GM12878 (cell line): Measurements from ENCODE around the gene SLC35D2. TPM values are rescaled to one million over a fixed set of nuclear protein-coding genes. Genes with fewer than 3 reads are reported as not detected.
A peak's percentile ranks its signal among the peaks of the same experiment; 100 is the strongest.

Experiments used
- CBFB ChIP-seq: IDR thresholded peaks from 2 replicates; pipeline ENCODE4 v1.6.1; 2016; ENCODE audit warnings: antibody characterized with exemption, low read depth
- EED ChIP-seq: sonication (generic); IDR thresholded peaks from 2 replicates; pipeline ENCODE4 v1.6.1; 2016; ENCODE audit warnings: antibody characterized with exemption, low read depth
- FOS ChIP-seq: IDR thresholded peaks from 3 replicates; pipeline ENCODE4 v1.6.1; 2011; ENCODE audit warnings: borderline replicate concordance; ENCODE audit not compliant: insufficient read length; ENCODE audit errors: extremely low read depth
- HDGF ChIP-seq: fragments of 450-650 bp; IDR thresholded peaks from 2 replicates; pipeline ENCODE4 v1.6.1; 2016; ENCODE audit warnings: antibody characterized with exemption
- LARP7 ChIP-seq: fragments of 450-650 bp; IDR thresholded peaks from 2 replicates; pipeline ENCODE4 v1.6.1; 2017; ENCODE audit warnings: mild to moderate bottlenecking
- MTA2 ChIP-seq: fragments of 450-650 bp; IDR thresholded peaks from 2 replicates; pipeline ENCODE4 v1.6.1; 2016; ENCODE audit warnings: low read depth, mild to moderate bottlenecking, moderate library complexity
- MYB ChIP-seq: fragments of 150-350 bp; IDR thresholded peaks from 2 replicates; pipeline ENCODE4 v1.6.1; 2014; ENCODE audit warnings: mild to moderate bottlenecking, low read depth, low read length, borderline replicate concordance
- NFYB ChIP-seq: IDR thresholded peaks from 2 replicates; pipeline ENCODE4 v1.6.1; 2011; ENCODE audit warnings: low read depth, mild to moderate bottlenecking, low read length, improper control_type of control experiment, moderate library complexity; ENCODE audit not compliant: insufficient read depth
- NR2C1 ChIP-seq: fragments of 450-650 bp; IDR thresholded peaks from 2 replicates; pipeline ENCODE4 v1.6.1; 2017; ENCODE audit warnings: antibody characterized with exemption, mild to moderate bottlenecking, moderate library complexity
- NRF1 ChIP-seq: conservative IDR thresholded peaks from 2 replicates; pipeline ENCODE4 v1.6.1; 2011; ENCODE audit warnings: mild to moderate bottlenecking, low read depth, low read length, improper control_type of control experiment
- POLR2AphosphoS2 ChIP-seq: IDR thresholded peaks from 2 replicates; pipeline ENCODE4 v1.6.1; 2011; ENCODE audit warnings: low read depth, mild to moderate bottlenecking, low read length, improper control_type of control experiment, moderate library complexity
- POLR2AphosphoS5 ChIP-seq: IDR thresholded peaks from 2 replicates; pipeline ENCODE4 v1.6.1; 2011; ENCODE audit warnings: mild to moderate bottlenecking, low read length, inconsistent platforms
- RAD51 ChIP-seq: fragments of 450-650 bp; IDR thresholded peaks from 2 replicates; pipeline ENCODE4 v1.6.1; 2016; ENCODE audit warnings: moderate library complexity, mild to moderate bottlenecking, inconsistent platforms
- SIX5 ChIP-seq: IDR thresholded peaks from 2 replicates; pipeline ENCODE4 v1.6.1; 2011; ENCODE audit warnings: mild to moderate bottlenecking, low read depth, low read length, moderate library complexity; ENCODE audit not compliant: severe bottlenecking
- SREBF1 ChIP-seq: IDR thresholded peaks from 2 replicates; pipeline ENCODE4 v1.6.1; 2012; ENCODE audit warnings: mild to moderate bottlenecking, low read length
- SRF ChIP-seq, 2 experiments: IDR thresholded peaks; 2 replicates each; pipeline ENCODE4 v1.6.1; 2011; ENCODE audit warnings: low read depth in 2 of 2, low read length in 2 of 2, mild to moderate bottlenecking in 1 of 2, moderate library complexity in 1 of 2
- STAT1 ChIP-seq: fragments of 450-650 bp; conservative IDR thresholded peaks from 2 replicates; pipeline ENCODE4 v1.6.1; 2014; ENCODE audit warnings: antibody characterized with exemption, mild to moderate bottlenecking
- SUZ12 ChIP-seq: fragments of 200-600 bp; sonication (generic); IDR thresholded peaks from one replicate; pipeline ENCODE4 v1.6.1; 2018; ENCODE audit warnings: antibody characterized with exemption, mild to moderate bottlenecking; ENCODE audit not compliant: unreplicated experiment
- TCF7 ChIP-seq: IDR thresholded peaks from 2 replicates; pipeline ENCODE4 v1.6.1; 2014; ENCODE audit warnings: antibody characterized with exemption, borderline replicate concordance
- ZNF384 ChIP-seq: IDR thresholded peaks from 2 replicates; pipeline ENCODE4 v1.6.1; 2012; ENCODE audit warnings: low read depth, mild to moderate bottlenecking, low read length, improper control_type of control experiment, borderline replicate concordance
- polyA plus RNA-seq, 11 experiments: library from polyadenylated mRNA; depleted of rRNA in 4 of 11; unstranded in 6 of 11; stranded (reverse) in 5 of 11; fragments of >200 nt; fragmentation: Nextera tagmentation in 4 of 11; fragmentation: Illumina TruSeq in 1 of 11; extraction: Ambion mirVana in 4 of 11; extraction: Trizol in 1 of 11; gene quantifications; 1 replicate in 1 of 11; 2 replicates in 10 of 11; pipeline versions ENCODE4 v1.2.1 to v1.2.3, GENCODE V29; 2011 to 2016; ENCODE audit warnings: inconsistent platforms in 2 of 11, missing spikeins in 2 of 11, low read depth in 1 of 11
- total RNA-seq, 4 experiments: library from RNA; depleted of rRNA in 3 of 4; stranded (reverse); fragments of >200 nt in 3 of 4; fragmentation: Illumina TruSeq in 1 of 4; extraction: Trizol in 1 of 4; gene quantifications; 2 replicates each; pipeline versions ENCODE4 v1.2.1 to v1.2.3, GENCODE V29; 2013 to 2021
- TF ChIP-seq, protein P1 (sequence below): fragments of 450-650 bp; formaldehyde crosslinking; IDR thresholded peaks from 2 replicates; pipeline ENCODE4 v1.5.0; 2022; ENCODE audit warnings: mild to moderate bottlenecking, missing genetic modification characterization
- TF ChIP-seq, protein P2 (sequence below): fragments of 450-650 bp; IDR thresholded peaks from 2 replicates; pipeline ENCODE4 v1.6.1; 2016; ENCODE audit warnings: mild to moderate bottlenecking, moderate library complexity, borderline replicate concordance

The SLC35D2 gene
- total and polyA plus RNA-seq, 10 of the 15 experiments (the other 5 are each of a cell fraction or from before 2014, with no cell fraction given), result 0.64 to 6.3 (median 3.5) TPM

- TF ChIP-seq, protein P1, sequence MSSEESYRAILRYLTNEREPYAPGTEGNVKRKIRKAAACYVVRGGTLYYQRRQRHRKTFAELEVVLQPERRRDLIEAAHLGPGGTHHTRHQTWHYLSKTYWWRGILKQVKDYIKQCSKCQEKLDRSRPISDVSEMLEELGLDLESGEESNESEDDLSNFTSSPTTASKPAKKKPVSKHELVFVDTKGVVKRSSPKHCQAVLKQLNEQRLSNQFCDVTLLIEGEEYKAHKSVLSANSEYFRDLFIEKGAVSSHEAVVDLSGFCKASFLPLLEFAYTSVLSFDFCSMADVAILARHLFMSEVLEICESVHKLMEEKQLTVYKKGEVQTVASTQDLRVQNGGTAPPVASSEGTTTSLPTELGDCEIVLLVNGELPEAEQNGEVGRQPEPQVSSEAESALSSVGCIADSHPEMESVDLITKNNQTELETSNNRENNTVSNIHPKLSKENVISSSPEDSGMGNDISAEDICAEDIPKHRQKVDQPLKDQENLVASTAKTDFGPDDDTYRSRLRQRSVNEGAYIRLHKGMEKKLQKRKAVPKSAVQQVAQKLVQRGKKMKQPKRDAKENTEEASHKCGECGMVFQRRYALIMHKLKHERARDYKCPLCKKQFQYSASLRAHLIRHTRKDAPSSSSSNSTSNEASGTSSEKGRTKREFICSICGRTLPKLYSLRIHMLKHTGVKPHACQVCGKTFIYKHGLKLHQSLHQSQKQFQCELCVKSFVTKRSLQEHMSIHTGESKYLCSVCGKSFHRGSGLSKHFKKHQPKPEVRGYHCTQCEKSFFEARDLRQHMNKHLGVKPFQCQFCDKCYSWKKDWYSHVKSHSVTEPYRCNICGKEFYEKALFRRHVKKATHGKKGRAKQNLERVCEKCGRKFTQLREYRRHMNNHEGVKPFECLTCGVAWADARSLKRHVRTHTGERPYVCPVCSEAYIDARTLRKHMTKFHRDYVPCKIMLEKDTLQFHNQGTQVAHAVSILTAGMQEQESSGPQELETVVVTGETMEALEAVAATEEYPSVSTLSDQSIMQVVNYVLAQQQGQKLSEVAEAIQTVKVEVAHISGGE (CRISPR knock-in tag), result no peak
- no peak for TF ChIP-seq SIX5
- TF ChIP-seq NR2C1, result no peak; the same call in 1 of the 2 replicates
- 0 out of 2 replicates have a peak, but pooled peaks have one; percentile 8 for TF ChIP-seq EED
- no peak for TF ChIP-seq NFYB
- no peak for TF ChIP-seq SUZ12
- TF ChIP-seq NRF1, result no peak
- TF ChIP-seq HDGF, result no peak
- no peak for TF ChIP-seq RAD51
- no peak for TF ChIP-seq TCF7
- TF ChIP-seq POLR2AphosphoS2, result no peak
- no peak for TF ChIP-seq MYB
- TF ChIP-seq FOS, result no peak
- TF ChIP-seq SREBF1, result no peak
- TF ChIP-seq, protein P2, sequence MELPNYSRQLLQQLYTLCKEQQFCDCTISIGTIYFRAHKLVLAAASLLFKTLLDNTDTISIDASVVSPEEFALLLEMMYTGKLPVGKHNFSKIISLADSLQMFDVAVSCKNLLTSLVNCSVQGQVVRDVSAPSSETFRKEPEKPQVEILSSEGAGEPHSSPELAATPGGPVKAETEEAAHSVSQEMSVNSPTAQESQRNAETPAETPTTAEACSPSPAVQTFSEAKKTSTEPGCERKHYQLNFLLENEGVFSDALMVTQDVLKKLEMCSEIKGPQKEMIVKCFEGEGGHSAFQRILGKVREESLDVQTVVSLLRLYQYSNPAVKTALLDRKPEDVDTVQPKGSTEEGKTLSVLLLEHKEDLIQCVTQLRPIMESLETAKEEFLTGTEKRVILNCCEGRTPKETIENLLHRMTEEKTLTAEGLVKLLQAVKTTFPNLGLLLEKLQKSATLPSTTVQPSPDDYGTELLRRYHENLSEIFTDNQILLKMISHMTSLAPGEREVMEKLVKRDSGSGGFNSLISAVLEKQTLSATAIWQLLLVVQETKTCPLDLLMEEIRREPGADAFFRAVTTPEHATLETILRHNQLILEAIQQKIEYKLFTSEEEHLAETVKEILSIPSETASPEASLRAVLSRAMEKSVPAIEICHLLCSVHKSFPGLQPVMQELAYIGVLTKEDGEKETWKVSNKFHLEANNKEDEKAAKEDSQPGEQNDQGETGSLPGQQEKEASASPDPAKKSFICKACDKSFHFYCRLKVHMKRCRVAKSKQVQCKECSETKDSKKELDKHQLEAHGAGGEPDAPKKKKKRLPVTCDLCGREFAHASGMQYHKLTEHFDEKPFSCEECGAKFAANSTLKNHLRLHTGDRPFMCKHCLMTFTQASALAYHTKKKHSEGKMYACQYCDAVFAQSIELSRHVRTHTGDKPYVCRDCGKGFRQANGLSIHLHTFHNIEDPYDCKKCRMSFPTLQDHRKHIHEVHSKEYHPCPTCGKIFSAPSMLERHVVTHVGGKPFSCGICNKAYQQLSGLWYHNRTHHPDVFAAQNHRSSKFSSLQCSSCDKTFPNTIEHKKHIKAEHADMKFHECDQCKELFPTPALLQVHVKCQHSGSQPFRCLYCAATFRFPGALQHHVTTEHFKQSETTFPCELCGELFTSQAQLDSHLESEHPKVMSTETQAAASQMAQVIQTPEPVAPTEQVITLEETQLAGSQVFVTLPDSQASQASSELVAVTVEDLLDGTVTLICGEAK, result no peak
- no peak for TF ChIP-seq POLR2AphosphoS5
- no peak for TF ChIP-seq CBFB
- peak; percentile 41 for TF ChIP-seq MTA2
- TF ChIP-seq STAT1, result no peak
- no peak for TF ChIP-seq LARP7
- peak in 1 of 2 experiments; percentile 69; a peak in 1 of 4 replicates for TF ChIP-seq SRF (IDR thresholded peaks at IDR 0.05; ENCODE audit: low read depth in 2 of 2, low read length in 2 of 2)
- TF ChIP-seq ZNF384, result no peak
Measured at GRCh38 chr9:96420468-96421219, 37.1 kb upstream of the SLC35D2 start (continued).
